ENCODE results near the gene ST3GAL3.

Gene ST3GAL3

DNA sequence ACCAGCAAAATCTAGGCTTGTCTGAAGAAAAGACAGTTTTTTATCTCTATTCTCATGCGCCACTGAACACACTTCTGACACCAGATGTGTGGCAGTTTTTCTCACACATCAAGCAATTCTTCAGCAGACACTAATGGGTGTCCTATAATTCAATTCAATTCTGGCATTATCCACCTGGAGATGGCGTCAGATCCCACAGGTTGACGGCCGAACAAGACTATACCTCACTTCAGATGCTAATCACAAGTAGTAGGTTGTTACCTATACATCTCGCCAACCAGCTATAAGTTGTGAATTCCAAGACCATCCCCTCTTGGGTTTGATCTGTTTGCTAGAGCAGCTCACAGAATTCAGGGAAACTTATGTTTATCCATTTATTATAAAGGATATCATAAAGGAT is 136.3 kb downstream of the ST3GAL3 start:
- no peak overlapping the region for H3K9ac ChIP-seq
- no peak overlapping the region for H2AFZ ChIP-seq (ENCODE audit: low read depth)
- H3K4me1 ChIP-seq (ENCODE audit: low read depth, poor library complexity, severe bottlenecking) = peaks cover 68% of the 10 kb centered on the region
- no peaks in the 10 kb centered on the region for H4K20me1 ChIP-seq (ENCODE audit: insufficient read depth)
- no peak overlapping the region for H3K27ac ChIP-seq
- TF ChIP-seq, protein P1, sequence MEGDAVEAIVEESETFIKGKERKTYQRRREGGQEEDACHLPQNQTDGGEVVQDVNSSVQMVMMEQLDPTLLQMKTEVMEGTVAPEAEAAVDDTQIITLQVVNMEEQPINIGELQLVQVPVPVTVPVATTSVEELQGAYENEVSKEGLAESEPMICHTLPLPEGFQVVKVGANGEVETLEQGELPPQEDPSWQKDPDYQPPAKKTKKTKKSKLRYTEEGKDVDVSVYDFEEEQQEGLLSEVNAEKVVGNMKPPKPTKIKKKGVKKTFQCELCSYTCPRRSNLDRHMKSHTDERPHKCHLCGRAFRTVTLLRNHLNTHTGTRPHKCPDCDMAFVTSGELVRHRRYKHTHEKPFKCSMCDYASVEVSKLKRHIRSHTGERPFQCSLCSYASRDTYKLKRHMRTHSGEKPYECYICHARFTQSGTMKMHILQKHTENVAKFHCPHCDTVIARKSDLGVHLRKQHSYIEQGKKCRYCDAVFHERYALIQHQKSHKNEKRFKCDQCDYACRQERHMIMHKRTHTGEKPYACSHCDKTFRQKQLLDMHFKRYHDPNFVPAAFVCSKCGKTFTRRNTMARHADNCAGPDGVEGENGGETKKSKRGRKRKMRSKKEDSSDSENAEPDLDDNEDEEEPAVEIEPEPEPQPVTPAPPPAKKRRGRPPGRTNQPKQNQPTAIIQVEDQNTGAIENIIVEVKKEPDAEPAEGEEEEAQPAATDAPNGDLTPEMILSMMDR (conservative IDR thresholded peaks at IDR 0.05; ENCODE audit: low read depth, low read length) = no peak
- no peak overlapping the region for H3K4me2 ChIP-seq
- no peaks in the 10 kb centered on the region for H3K27me3 ChIP-seq (ENCODE audit: insufficient read depth, low read depth)
- H3K36me3 ChIP-seq (ENCODE audit: insufficient read depth) = no peaks in the 10 kb centered on the region
- no peak overlapping the region for H3K4me3 ChIP-seq (IDR thresholded peaks at IDR 0.05; ENCODE audit: insufficient read depth, low read depth, low read length)
- no peaks in the 10 kb centered on the region; the same call in 1 of the 2 replicates for H3K79me2 ChIP-seq (ENCODE audit: insufficient read depth, low read depth)

- TF ChIP-seq, protein P1 (conservative IDR thresholded peaks at IDR 0.05; ENCODE audit: low read depth, low read length) = no peak
- Histone ChIP-seq H3K9ac (no peak overlapping the region), H4K20me1 (ENCODE audit: insufficient read depth) (no peaks in the 10 kb centered on the region), H3K4me1 (ENCODE audit: low read depth, poor library complexity, severe bottlenecking) (peaks cover 68% of the 10 kb centered on the region), H3K36me3 (ENCODE audit: insufficient read depth) (no peaks in the 10 kb centered on the region), H3K79me2 (ENCODE audit: insufficient read depth, low read depth) (no peaks in the 10 kb centered on the region; the same call in 1 of the 2 replicates), H3K27me3 (ENCODE audit: insufficient read depth, low read depth) (no peaks in the 10 kb centered on the region), H3K27ac (no peak overlapping the region), H2AFZ (ENCODE audit: low read depth) (no peak overlapping the region), H3K4me2 (no peak overlapping the region), H3K4me3 (IDR thresholded peaks at IDR 0.05; ENCODE audit: insufficient read depth, low read depth, low read length) (no peak overlapping the region)
Observed at GRCh38 chr1:43844114-43844513, 136.8 kb downstream of the ST3GAL3 start.

DNA sequence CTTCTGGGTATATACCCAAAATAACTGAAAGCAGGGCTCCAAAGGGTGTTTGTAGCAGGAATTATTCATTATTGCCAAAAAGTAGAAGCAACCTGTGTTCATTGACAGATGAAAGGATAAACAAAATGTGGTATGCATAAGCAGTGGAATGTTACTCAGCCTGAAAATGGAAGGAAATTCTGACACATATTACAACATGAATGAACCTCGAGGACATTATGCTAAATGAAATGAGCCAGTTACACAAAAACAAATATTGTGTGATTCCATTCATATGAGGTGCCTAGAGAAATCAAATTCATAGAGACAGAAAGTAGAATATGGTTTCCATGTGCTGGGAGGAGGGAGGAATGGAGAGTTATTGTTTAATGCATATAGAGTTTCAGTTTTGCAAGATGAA is 140.0 kb downstream of the ST3GAL3 start:
- Histone ChIP-seq H2AFZ (ENCODE audit: low read depth) (no peak overlapping the region), H3K4me3 (IDR thresholded peaks at IDR 0.05; ENCODE audit: insufficient read depth, low read depth, low read length) (no peak overlapping the region), H3K36me3 (ENCODE audit: insufficient read depth) (no peaks in the 10 kb centered on the region), H3K4me1 (ENCODE audit: low read depth, poor library complexity, severe bottlenecking) (peaks cover 63% of the 10 kb centered on the region), H3K4me2 (peak overlapping the region; percentile 44), H4K20me1 (ENCODE audit: insufficient read depth) (no peaks in the 10 kb centered on the region), H3K79me2 (ENCODE audit: insufficient read depth, low read depth) (no peaks in the 10 kb centered on the region; the same call in 1 of the 2 replicates), H3K27me3 (ENCODE audit: insufficient read depth, low read depth) (no peaks in the 10 kb centered on the region), H3K27ac (no peak overlapping the region), H3K9ac (no peak overlapping the region)
- TF ChIP-seq, protein P1 (conservative IDR thresholded peaks at IDR 0.05; ENCODE audit: low read depth, low read length) = no peak

DNA sequence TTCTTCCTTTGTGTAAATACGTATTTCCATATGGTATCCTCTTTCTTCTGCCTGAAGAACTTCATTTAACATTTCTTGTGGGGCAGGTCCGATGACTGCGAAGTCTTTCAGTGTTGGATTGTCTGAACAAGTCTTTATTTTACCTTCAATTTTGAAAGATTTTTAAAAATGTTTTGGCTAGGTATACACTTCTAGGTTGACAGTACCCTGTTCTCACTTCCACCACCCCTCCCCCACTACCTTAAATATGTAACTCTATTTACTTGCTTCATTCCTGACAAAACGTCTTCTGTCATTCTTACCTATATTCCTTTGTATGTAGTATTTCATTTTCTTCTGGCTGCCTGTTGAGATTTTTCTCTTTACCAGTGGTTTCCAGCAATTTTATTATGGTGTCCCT is 140.5 kb downstream of the ST3GAL3 start:
- Histone ChIP-seq H3K36me3 (ENCODE audit: insufficient read depth) (no peaks in the 10 kb centered on the region), H2AFZ (ENCODE audit: low read depth) (no peak overlapping the region), H3K4me3 (IDR thresholded peaks at IDR 0.05; ENCODE audit: insufficient read depth, low read depth, low read length) (no peak overlapping the region), H3K4me2 (peak overlapping the region; percentile 44), H4K20me1 (ENCODE audit: insufficient read depth) (no peaks in the 10 kb centered on the region), H3K27ac (no peak overlapping the region), H3K9ac (no peak overlapping the region), H3K79me2 (ENCODE audit: insufficient read depth, low read depth) (no peaks in the 10 kb centered on the region), H3K4me1 (ENCODE audit: low read depth, poor library complexity, severe bottlenecking) (peaks cover 69% of the 10 kb centered on the region), H3K27me3 (ENCODE audit: insufficient read depth, low read depth) (no peaks in the 10 kb centered on the region)
- TF ChIP-seq, protein P1 (conservative IDR thresholded peaks at IDR 0.05; ENCODE audit: low read depth, low read length) = no peak

Measured in KMS-11 (cell line).